ENCODE measurements around the gene CANT1. TPM values are rescaled to one million over a fixed set of nuclear protein-coding genes. Genes with fewer than 3 reads are reported as not detected.
A peak's percentile ranks its signal among the peaks of the same experiment; 100 is the strongest.

Gene CANT1
- total and polyA plus RNA-seq, 12 donors: 10.3 to 78.3 (median 40.4) TPM

GRCh38 chr17:79002291-79002690 is 7.3 kb downstream of the CANT1 start:
- Histone ChIP-seq H3K9me3 (replicated peaks in 1 of 3) (no peaks in the 10 kb centered on the region), H3K4me3 (no peak overlapping the region), H3K27me3 (no peaks in the 10 kb centered on the region), H3K36me3 (replicated peaks in 1 of 2) (peaks cover 0 to 23% of the 10 kb centered on the region in 2 donors), H3K27ac (peak overlapping the region in 1 of 5 donors; percentile 22), H3K4me1 (replicated peaks in 1 of 2) (peaks cover 18 to 43% of the 10 kb centered on the region in 2 donors)
- WGBS, 4 donors: 89 to 96% (median 92%) methylated on average over 4 to 14 of the region's 14 CpGs
- intact Hi-C loops (cut with DNase I): no loop called here
- TF ChIP-seq CTCF (IDR thresholded peaks at IDR 0.05): no peak
- no peak for TF ChIP-seq POLR2A (IDR thresholded peaks at IDR 0.05)
- DNase-seq: peak in 2 of 7 donors; percentile 15 to 17

- no peak overlapping the region for H3K4me3 ChIP-seq
- H3K4me1 ChIP-seq (replicated peaks in 1 of 2): peaks cover 22 to 42% of the 10 kb centered on the region in 2 donors
- H3K27ac ChIP-seq: peak overlapping the region in 1 of 5 donors; percentile 22
- H3K36me3 ChIP-seq (replicated peaks in 1 of 2): peaks cover 0 to 32% of the 10 kb centered on the region in 2 donors
- H3K9me3 ChIP-seq (replicated peaks in 1 of 3): no peaks in the 10 kb centered on the region
- WGBS, 4 donors: 87 to 95% (median 89%) methylated on average over 16 to 19 of the region's 19 CpGs
- TF ChIP-seq POLR2A (IDR thresholded peaks at IDR 0.05) (no peak), CTCF (IDR thresholded peaks at IDR 0.05) (no peak)
- H3K27me3 ChIP-seq: no peaks in the 10 kb centered on the region
- intact Hi-C loops (cut with DNase I): no loop called here
- DNase-seq: peak in 4 of 7 donors; percentile 5 to 47 (median 18)
Measured at GRCh38 chr17:79001190-79002020, 8.2 kb downstream of the CANT1 start.

- Histone ChIP-seq H3K4me1 (replicated peaks in 1 of 2) (peaks cover 24 to 42% of the 10 kb centered on the region in 2 donors), H3K9me3 (replicated peaks in 1 of 3) (no peaks in the 10 kb centered on the region), H3K36me3 (replicated peaks in 1 of 2) (peaks cover 0 to 40% of the 10 kb centered on the region in 2 donors), H3K27ac (peak overlapping the region in 1 of 5 donors; percentile 6), H3K4me3 (no peak overlapping the region), H3K27me3 (no peaks in the 10 kb centered on the region)
- 91 to 96% (median 94%) methylated on average over 21 to 25 of the region's 25 CpGs for WGBS, 4 donors
- peak in 4 of 7 donors; percentile 11 to 58 (median 19) for DNase-seq
- no peak for TF ChIP-seq POLR2A (IDR thresholded peaks at IDR 0.05)
- intact Hi-C loops (cut with DNase I): no loop called here
Measured at GRCh38 chr17:79000396-79001189, 9.0 kb downstream of the CANT1 start.

- intact Hi-C loops (cut with DNase I): no loop called here
- DNase-seq: peak in 2 of 7 donors; percentile 13 to 18
- H3K27me3 ChIP-seq: no peaks in the 10 kb centered on the region
- H3K4me1 ChIP-seq (replicated peaks in 1 of 2): peaks cover 24 to 43% of the 10 kb centered on the region in 2 donors
- 94 to 97% (median 97%) methylated on average over 12 of the region's 12 CpGs for WGBS, 4 donors
- TF ChIP-seq CTCF (IDR thresholded peaks at IDR 0.05) (no peak), POLR2A (IDR thresholded peaks at IDR 0.05) (no peak)
- H3K27ac ChIP-seq: peak overlapping the region in 1 of 5 donors; percentile 6
- peaks cover 0 to 40% of the 10 kb centered on the region in 2 donors for H3K36me3 ChIP-seq (replicated peaks in 1 of 2)
- H3K9me3 ChIP-seq (replicated peaks in 1 of 3): no peaks in the 10 kb centered on the region
- H3K4me3 ChIP-seq: no peak overlapping the region
Measured at GRCh38 chr17:78999947-79000395, 9.6 kb downstream of the CANT1 start.
